Activated CD8-positive, alpha-beta T cell treated with anti-CD3 and anti-CD28 coated beads for 36 hours (primary cell): ENCODE measurements around the gene ZDHHC24. TPM values are rescaled to one million over a fixed set of nuclear protein-coding genes. Genes with fewer than 3 reads are reported as not detected.

Experiments used
- ATAC-seq: fragments of 200-7000 bp; cut with Tn5 transposase; one replicate; pipeline ENCODE4 v1.10.0; 2021; ENCODE audit warnings: mild to moderate bottlenecking, moderate library complexity
- CTCF ChIA-PET: fragments of 350-600 bp; sonication (Branson Sonifier 250); formaldehyde crosslinking; loops from one replicate; lab custom pipeline; 2021; ENCODE audit warnings: antibody characterized with exemption; lab: Charles Lee
- POLR2A ChIA-PET: fragments of 350-600 bp; sonication (Branson Sonifier 250); formaldehyde crosslinking; loops from one replicate; lab custom pipeline; 2021; ENCODE audit warnings: antibody characterized with exemption; lab: Charles Lee
- DNase-seq: peaks from one replicate; pipeline ENCODE4 v3.0.0-alpha.2; 2020
- H3K27ac Mint-ChIP-seq: one replicate; pipeline ENCODE4 v1.8.0; 2021; ENCODE audit warnings: mild to moderate bottlenecking, mixed read lengths
- H3K27me3 Mint-ChIP-seq: one replicate; pipeline ENCODE4 v1.8.0; 2021; ENCODE audit warnings: mixed read lengths
- H3K36me3 Mint-ChIP-seq: one replicate; pipeline ENCODE4 v1.8.0; 2021; ENCODE audit warnings: low read depth, mixed read lengths
- H3K4me1 Mint-ChIP-seq: one replicate; pipeline ENCODE4 v1.8.0; 2021; ENCODE audit warnings: low read depth, mixed read lengths
- H3K4me3 Mint-ChIP-seq: one replicate; pipeline ENCODE4 v1.8.0; 2021; ENCODE audit warnings: mild to moderate bottlenecking, moderate library complexity, mixed read lengths
- H3K9me3 Mint-ChIP-seq: one replicate; pipeline ENCODE4 v1.8.0; 2021; ENCODE audit warnings: mixed read lengths
- intact Hi-C: fragments of 100-400 bp; cut with micrococcal nuclease; formaldehyde crosslinking; loops from one replicate; pipeline ENCODE4 v1.10.0; 2022
- total RNA-seq, 2 experiments: library from RNA; stranded (reverse); gene quantifications; one replicate each; pipeline ENCODE4 v1.2.3, GENCODE V29; 2021
- TF ChIP-seq, protein P1 (sequence below): fragments of 200-600 bp; IDR thresholded peaks from one replicate; pipeline ENCODE4 v1.8.0; 2022; ENCODE audit warnings: antibody characterized with exemption, mild to moderate bottlenecking

ZDHHC24 gene
- total RNA-seq, 2 experiments from 2014 or later: 13.2 to 14.0 TPM

DNA sequence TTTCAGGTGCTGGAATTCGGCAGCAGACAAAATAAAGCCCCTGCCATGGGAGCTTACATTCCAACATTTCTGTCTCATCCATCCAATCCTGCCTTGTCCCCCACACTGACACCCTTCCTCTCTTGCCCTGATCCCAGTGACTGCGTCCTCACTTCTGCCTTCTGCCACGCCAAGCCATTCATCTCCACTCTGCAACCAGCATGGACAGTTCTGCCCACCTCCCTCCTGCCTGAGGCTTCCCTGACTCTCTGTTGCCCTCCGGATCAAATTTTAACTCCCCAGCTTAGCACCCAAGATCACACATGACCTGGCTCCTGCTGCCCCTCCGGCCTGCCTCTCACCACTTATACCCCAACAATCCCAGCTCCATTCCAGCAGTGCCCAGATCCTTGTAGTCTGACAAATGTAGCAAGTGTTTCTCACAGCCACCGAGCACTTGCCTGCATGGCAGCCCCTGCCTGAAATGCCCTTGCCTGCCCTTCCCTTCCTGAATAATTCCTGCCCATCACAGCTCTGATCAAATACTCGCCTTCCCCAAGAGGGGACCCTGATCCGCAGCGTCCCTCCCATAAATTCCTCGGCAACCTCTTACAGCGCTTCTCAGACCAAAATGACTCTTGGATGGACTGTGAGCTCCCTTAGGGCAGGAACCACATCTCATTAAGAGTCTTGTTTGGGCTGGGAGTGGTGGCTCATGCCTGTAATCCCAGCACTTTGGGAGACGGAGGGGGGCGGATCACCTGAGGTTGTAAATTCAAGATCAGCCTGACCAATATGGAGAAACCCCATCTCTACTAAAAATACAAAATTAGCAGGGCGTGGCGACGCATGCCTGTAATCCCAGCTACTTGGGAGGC is 3.2 kb upstream of the ZDHHC24 start:
- intact Hi-C loops: loop anchor here (10.0 kb wide), 2 partner anchors 64 to 126 kb away; partner anchors contain the start of genes DPP3 and RBM4B
- peaks cover 3% of the 10 kb centered on the region for H3K36me3 Mint-ChIP-seq
- no peak for ATAC-seq
- no peaks in the 10 kb centered on the region for H3K27me3 Mint-ChIP-seq
- POLR2A ChIA-PET: interaction anchor here (0.9 to 1.7 kb wide), 4 partner anchors 13 to 92 kb away, joined by 3 to 6 read pairs (median 3); partner anchors contain the start of gene CTSF
- CTCF ChIA-PET: no interaction called here
- H3K9me3 Mint-ChIP-seq: no peaks in the 10 kb centered on the region
- DNase-seq: no peak
- TF ChIP-seq, protein P1, sequence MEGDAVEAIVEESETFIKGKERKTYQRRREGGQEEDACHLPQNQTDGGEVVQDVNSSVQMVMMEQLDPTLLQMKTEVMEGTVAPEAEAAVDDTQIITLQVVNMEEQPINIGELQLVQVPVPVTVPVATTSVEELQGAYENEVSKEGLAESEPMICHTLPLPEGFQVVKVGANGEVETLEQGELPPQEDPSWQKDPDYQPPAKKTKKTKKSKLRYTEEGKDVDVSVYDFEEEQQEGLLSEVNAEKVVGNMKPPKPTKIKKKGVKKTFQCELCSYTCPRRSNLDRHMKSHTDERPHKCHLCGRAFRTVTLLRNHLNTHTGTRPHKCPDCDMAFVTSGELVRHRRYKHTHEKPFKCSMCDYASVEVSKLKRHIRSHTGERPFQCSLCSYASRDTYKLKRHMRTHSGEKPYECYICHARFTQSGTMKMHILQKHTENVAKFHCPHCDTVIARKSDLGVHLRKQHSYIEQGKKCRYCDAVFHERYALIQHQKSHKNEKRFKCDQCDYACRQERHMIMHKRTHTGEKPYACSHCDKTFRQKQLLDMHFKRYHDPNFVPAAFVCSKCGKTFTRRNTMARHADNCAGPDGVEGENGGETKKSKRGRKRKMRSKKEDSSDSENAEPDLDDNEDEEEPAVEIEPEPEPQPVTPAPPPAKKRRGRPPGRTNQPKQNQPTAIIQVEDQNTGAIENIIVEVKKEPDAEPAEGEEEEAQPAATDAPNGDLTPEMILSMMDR: no peak
- H3K4me3 Mint-ChIP-seq: no peak overlapping the region
- peaks cover 8% of the 10 kb centered on the region for H3K4me1 Mint-ChIP-seq
- H3K27ac Mint-ChIP-seq: no peak overlapping the region

DNA sequence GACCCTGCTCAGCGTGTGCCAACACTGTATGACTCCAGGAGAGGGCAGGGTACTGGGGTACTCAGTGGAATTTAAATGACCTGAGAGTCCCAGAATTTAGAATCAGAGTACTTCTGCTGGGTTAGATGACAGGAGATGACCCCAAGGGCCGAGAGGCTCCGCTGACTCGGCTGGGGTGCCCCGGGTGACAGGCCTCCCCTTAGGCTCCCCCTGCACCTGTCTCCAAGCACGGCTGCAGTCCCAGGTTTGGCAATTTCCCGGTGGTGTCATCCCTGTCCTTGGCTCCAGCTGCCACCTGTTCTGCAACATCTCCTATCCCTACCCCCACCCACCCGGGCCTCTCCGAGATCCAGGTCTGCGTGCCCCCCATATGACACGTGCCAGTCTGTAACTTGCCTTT is 2.2 kb upstream of the ZDHHC24 start:
- peaks cover 16% of the 10 kb centered on the region for H3K4me1 Mint-ChIP-seq
- CTCF ChIA-PET: no interaction called here
- H3K4me3 Mint-ChIP-seq: no peak overlapping the region
- no peak for ATAC-seq
- POLR2A ChIA-PET: interaction anchor here (0.9 kb wide), 1 partner anchor 14 kb away, joined by 3 read pairs; no protein-coding TSS in a partner anchor
- H3K36me3 Mint-ChIP-seq: peaks cover 3% of the 10 kb centered on the region
- TF ChIP-seq, protein P1: no peak
- H3K27ac Mint-ChIP-seq: no peak overlapping the region
- no peak for DNase-seq
- H3K9me3 Mint-ChIP-seq: no peaks in the 10 kb centered on the region
- no peaks in the 10 kb centered on the region for H3K27me3 Mint-ChIP-seq
- intact Hi-C loops: loop anchor here (10.0 kb wide), 2 partner anchors 63 to 127 kb away; partner anchors contain the start of genes DPP3 and RBM4B

DNA sequence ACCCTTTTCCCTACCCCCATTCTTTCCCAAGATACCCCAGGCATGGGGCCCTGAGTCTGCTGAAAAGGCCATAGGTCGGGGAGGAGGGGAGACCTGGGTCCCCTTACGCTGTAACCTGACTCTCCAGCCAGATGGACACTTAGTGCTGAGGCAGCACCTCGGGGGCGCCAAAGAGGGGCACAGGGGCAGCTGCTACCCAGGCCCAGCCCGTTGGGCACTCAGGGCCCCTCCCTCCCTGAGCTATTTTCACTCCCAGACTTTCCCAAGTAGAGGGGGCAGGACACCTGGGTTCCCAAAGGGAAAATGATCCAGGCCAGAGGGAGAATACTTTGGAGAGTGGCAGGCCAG is 1.8 kb upstream of the ZDHHC24 start:
- Mint-ChIP-seq H3K27ac (no peak overlapping the region), H3K4me1 (peaks cover 17% of the 10 kb centered on the region), H3K9me3 (no peaks in the 10 kb centered on the region), H3K4me3 (no peak overlapping the region), H3K36me3 (peaks cover 3% of the 10 kb centered on the region), H3K27me3 (no peaks in the 10 kb centered on the region)
- TF ChIP-seq, protein P1: no peak
- ATAC-seq (no peak), DNase-seq (no peak)
- intact Hi-C loops: loop anchor here (10.0 kb wide), 2 partner anchors 63 to 127 kb away; partner anchors contain the start of genes DPP3 and RBM4B
- ChIA-PET CTCF (no interaction called here), POLR2A (no interaction called here)

DNA sequence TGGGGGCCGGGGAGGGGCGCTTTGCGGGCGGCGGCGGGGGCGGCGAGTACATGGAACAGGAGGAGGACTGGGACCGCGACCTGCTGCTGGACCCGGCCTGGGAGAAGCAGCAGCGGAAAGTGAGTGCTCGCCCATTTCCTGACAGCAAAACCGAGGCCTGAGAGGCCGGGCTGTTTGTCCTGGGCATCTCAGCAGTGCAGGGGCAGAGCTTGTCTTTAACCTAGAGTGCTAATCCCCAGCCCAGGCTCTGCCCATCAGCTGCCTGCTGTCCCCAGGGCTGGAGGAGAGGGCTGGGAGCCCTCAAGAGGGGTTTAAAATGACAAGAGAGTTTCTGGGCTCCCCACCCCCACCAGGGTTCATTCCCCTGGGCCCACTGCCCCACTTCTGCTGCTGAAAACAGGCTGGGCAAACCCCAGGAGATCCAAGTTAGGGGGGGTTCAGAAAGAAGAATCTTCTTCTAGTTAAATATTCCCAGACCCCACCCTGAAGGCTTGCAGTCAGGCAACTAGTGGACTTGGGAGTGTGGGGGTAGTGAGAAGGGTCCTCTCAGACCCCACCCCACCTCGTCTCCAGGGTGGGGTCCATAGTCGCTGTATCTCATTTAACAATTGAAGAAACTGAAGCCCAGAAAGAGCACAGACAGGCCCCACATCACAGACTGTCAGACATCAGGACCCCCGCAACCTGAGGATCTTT is 1.3 kb upstream of the ZDHHC24 start:
- no peak overlapping the region for H3K27ac Mint-ChIP-seq
- H3K36me3 Mint-ChIP-seq: peaks cover 3% of the 10 kb centered on the region
- intact Hi-C loops: loop anchor here (10.0 kb wide), 2 partner anchors 62 to 128 kb away; partner anchors contain the start of genes DPP3 and RBM4B
- ATAC-seq (no peak), DNase-seq (no peak)
- no peaks in the 10 kb centered on the region for H3K9me3 Mint-ChIP-seq
- POLR2A ChIA-PET: interaction anchor here (0.5 to 2.5 kb wide), 6 partner anchors 69 to 669 kb away, joined by 3 to 21 read pairs (median 4); partner anchors contain the start of genes RBM14, RBM4 and RBM4B
- CTCF ChIA-PET: interaction anchor here (1.0 to 2.8 kb wide), 3 partner anchors 15 to 131 kb away, joined by 3 to 23 read pairs (median 4); partner anchors contain the start of gene RBM4B
- peaks cover 17% of the 10 kb centered on the region for H3K4me1 Mint-ChIP-seq
- peak overlapping the region; percentile 85 for H3K4me3 Mint-ChIP-seq
- no peaks in the 10 kb centered on the region for H3K27me3 Mint-ChIP-seq
- TF ChIP-seq, protein P1: no peak
